ENCODE measurements around the gene CPXM2.

GRCh38 chr10:123843835-123844234, 47.8 kb downstream of the CPXM2 start:
- TF ChIP-seq CTCF (conservative IDR thresholded peaks at IDR 0.05) (no peak), ZFX (IDR thresholded peaks at IDR 0.05) (no peak)
